ENCODE results near the gene MAGI1.

MAGI1 gene

GRCh38 chr3:65701516-65701915 is 337.2 kb downstream of the MAGI1 start:
- DNase-seq, result no peak

DNA sequence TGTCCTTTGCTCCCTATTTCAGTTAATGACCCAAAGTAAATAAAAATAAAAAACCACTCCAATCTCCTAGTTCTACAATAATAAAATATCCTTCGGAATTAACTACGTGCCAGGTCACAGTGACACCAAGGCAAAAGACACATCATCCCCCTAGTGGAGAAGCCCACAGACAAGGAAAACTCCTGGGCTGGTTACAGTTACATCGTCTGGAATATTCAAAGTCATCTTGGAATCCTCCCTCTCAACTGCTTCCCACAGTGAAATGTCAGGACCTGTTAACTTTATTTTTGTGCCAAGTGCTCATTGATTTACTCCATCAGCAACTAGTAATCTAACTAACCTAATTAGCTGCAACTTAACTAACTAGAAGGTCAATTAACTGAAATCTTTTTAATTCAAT is 349.3 kb downstream of the MAGI1 start:
- no peak for DNase-seq

DNA sequence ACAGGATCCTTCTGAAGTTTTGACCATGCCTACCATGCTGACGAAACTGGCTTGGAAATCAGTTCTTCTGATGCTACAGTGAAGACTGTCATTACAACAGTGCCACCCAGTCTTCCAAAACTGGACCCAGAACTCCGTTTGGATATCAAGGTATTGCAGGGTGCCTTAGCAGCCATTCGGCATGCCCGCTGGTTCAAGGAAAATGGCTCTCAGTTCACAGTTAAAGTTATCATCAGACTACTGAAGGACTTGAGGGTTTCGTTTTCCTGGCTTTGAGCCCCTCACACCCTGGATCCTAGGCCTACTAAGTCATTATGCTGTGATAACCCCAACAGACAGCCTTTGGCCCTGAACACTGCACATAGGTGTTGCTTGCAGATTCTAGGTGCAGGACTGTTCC is 351.0 kb downstream of the MAGI1 start:
- no peak for DNase-seq

DNA sequence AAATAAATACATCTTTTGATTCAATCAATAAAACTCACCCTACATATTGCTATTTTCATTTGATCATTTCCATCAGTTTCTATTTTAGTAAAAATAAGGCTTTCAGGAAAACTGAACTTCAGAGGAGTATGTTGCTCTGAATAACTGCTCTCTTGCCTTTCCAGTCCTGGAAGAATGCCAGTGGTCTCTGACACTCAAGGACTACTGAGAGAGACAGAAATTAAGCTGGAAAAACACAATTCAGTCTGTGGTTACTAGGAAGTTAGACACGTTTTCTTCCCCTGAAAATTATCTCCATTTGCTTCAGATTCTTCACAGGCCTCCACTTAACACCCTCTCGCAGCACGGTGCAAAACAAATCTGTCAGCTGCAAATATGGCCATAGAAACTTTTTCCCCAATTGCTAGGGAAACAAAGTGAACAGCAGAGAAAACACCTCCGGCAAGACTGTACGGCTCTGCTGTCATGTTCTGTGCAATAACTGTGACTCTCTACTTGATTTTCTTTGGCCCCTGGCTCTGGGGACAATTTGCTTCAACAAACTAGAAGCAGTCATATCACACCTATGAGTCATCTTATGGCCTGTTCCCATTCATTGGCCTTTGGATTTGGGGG is 353.0 kb downstream of the MAGI1 start:
- no peak for DNase-seq

GRCh38 chr3:65678516-65678915 is 360.2 kb downstream of the MAGI1 start:
- no peak for DNase-seq

GRCh38 chr3:65677486-65678010 is 361.2 kb downstream of the MAGI1 start:
- no peak for DNase-seq

GRCh38 chr3:65676580-65676979 is 362.1 kb downstream of the MAGI1 start:
- DNase-seq, result no peak

GRCh38 chr3:65675011-65675410 is 363.7 kb downstream of the MAGI1 start:
- no peak for DNase-seq

GRCh38 chr3:65674226-65674625 is 364.5 kb downstream of the MAGI1 start:
- no peak for DNase-seq

DNA sequence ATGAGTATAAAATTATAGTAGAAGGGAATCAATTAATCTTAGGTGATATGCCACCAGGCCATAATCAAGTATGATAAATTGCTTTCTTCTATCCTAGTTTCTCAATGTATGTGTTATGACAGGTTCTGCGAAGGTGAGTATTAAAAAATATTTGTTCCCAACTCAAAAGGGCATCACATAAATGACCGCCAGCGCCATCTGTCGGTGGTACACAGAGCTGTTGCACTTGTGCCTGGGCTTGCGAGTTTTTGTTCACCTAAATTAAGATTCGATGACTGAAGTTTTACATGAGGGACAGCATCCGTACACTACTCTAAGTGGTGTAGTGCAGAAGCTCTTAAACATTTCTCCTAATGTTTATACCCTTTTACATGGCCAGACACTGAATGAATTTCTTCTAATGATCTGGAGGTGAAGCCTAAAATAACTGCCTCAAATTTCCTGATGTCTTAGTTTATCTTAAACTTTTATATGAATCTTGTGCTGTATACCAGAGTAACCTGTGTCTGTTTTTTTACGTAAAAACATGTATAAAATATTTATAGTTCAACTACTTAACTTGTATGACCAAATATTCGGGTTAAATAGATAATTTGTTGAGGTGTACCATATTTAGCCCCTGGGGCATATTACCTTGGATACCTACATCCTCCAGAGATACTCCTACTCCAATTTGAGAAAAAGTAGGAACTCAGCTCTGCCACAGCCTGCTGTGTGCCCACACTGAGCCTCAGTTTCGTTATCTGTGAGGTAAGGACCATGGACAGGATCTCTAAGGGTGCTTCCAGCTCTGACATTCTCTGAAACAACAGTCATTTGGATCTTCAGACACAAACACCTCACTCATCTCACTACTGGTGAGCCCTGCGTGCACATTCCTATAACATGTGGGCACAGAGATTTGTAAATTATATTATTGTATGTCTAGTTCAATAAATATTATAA is 365.6 kb downstream of the MAGI1 start:
- DNase-seq, result no peak

DNA sequence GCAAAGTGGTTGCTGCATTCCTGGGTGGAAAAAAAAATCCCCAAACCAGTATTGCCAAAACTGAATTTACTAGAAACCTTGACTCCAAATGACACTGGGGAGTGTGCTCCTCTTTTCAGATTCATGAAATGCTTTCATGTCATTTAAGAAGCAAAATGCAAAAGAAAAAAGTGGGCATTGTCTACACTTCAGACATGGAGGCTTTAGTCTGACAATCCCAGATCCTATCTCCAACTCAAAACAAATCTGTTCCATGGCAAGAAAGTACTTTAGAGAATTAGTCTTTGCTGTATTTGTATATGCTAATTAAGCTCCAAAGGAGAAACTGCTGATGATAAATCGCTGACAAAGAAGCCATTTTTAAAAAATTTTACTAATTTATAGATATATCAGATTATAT is 366.7 kb downstream of the MAGI1 start:
- no peak for DNase-seq

DNA sequence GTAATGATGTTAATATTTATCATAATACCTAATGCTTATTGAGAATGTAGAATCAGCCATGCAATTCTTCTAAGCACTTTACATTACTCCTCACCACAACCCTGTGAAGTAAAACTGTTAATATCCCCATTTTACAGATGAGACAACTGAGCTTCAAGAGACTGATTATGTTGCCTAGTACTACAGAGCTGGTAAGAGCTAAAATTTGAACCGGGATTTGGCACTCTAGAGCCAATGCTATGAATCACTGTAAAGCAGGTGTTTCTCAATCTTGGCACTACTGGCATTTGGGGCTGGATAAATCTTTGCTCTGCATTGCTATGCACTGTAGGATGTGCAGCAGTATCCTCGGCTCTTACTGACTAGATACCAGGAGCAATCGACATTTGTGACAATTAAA is 367.7 kb downstream of the MAGI1 start:
- DNase-seq, result no peak

- no peak for DNase-seq
Measured at GRCh38 chr3:65669163-65669875, 369.4 kb downstream of the MAGI1 start.

GRCh38 chr3:65667963-65668362 is 370.8 kb downstream of the MAGI1 start:
- DNase-seq, result no peak

- no peak for DNase-seq
Measured at GRCh38 chr3:65666448-65667091, 372.1 kb downstream of the MAGI1 start.

DNA sequence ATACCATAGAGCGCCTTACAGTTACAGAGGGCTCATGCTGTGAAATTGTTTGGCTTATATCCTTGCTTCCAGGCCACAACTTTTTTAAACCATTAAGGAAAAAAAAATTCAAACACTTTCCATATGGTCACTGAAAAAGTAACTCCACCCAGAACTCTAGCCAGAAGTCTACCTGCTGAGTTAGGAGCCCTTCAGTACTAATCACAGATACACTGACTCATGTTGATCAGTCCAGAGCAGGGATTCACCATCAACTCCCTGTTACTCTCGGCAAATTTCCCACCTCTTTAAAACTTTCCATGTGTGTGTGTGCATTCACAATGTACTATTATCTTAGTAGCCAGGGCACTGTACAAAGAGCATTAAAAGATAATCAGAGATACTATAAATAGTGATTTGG is 372.8 kb downstream of the MAGI1 start:
- no peak for DNase-seq

DNA sequence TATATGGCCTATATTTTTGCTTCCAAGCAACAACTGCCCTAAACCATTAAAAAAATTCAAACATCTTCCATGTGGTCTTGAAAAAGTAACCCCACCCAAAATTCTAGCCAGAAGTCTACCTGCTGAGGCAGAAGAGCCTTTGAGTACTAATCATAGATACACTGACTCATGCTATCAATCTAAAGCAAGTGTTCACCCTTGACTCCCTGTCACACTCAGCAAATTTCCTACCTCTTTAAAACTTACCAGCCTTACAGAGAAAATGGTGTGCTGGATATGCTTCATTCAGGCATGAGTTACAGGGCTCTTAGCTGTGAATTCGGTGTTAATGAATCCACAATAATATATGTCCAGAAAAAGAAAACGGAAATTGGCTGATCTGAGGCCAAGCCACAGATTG is 373.8 kb downstream of the MAGI1 start:
- no peak for DNase-seq

DNA sequence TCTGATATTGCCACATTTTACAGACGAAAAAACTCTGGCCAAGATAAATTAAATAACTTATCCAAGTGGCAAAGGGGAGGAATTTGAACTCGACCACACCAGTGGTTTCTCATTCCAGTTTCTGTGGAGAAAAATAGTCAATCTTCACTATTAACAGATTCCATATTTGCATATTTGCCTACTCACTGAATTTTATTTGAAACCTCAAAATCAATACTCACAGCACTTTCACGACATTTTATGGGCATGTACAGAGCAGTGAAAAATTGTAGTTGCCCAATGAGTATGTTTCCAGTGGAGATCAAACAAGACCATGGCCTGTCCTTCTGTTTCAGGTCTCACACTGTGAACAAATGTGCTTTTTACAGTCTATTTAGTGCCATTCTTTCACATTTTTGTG is 374.3 kb downstream of the MAGI1 start:
- no peak for DNase-seq

- no peak for DNase-seq
Measured at GRCh38 chr3:65662095-65662494, 376.6 kb downstream of the MAGI1 start.

DNA sequence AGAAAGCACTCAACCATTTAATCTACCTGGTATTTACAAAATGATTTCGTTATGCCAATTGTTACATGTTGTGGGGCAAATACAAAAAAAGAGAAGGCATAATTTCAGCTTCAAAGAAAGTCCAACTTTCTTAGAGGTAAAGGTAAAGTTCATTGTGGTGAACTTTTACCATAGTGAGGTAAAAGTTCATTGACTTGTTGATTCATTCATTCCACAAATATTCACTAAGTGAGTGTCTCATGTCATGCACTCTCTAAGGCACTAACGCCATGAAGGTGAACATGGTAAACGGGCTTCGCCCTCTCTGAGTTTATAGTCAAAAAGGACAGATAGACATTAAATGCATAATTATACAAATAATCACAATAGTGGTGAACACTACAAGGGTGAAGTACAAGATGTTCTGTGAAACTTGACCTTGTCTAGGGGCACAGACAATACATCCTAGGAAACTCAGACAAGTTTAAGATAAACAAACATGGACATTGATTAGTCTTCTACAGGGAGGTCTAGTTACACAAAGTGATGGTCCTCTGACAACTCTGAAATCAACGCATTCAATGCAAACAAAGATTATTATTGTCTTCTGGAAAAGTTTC is 378.6 kb downstream of the MAGI1 start:
- DNase-seq, result no peak

- no peak for DNase-seq
Measured at GRCh38 chr3:65659396-65659795, 379.3 kb downstream of the MAGI1 start.

- no peak for DNase-seq
Measured at GRCh38 chr3:65658401-65658800, 380.3 kb downstream of the MAGI1 start.

DNA sequence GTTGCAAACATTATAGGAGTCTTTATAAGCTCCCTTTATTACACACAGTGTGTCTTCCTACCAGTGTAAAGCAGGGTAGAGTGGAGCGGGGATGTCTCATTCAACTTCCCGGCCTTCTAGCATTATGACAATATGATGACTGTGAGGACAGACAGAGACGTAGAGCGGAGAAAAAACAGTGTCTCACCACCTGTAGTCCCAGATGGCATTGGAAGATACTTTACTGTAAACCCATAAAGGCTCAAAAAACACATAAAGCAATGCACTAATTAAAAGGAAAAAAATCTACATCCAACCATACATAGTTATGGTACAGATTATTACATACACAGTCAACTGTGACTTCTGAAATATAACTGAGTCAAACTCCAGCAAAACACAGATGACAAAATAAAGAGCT is 383.7 kb downstream of the MAGI1 start:
- DNase-seq, result no peak

Data from CD4-positive, alpha-beta T cell treated with Interleukin-10 for 1 hour (primary cell).